IgD-negative memory B cell (primary cell): ENCODE results near the gene CCR8. TPM values are rescaled to one million over a fixed set of nuclear protein-coding genes. Genes with fewer than 3 reads are reported as not detected.

Experiments
- H3K27ac Mint-ChIP-seq, 3 donors: one replicate each; pipeline ENCODE4 v1.8.0; 2020 to 2022; ENCODE audit warnings: mild to moderate bottlenecking in 3 of 3, mixed read lengths in 3 of 3, moderate library complexity in 1 of 3
- H3K27me3 Mint-ChIP-seq: one replicate; pipeline ENCODE4 v1.8.0; 2021; ENCODE audit warnings: mixed read lengths
- H3K36me3 Mint-ChIP-seq: one replicate; pipeline ENCODE4 v1.8.0; 2020; ENCODE audit warnings: mild to moderate bottlenecking, mixed read lengths
- H3K4me1 Mint-ChIP-seq, 3 donors: one replicate each; pipeline ENCODE4 v1.8.0; 2020 to 2022; ENCODE audit warnings: mixed read lengths in 3 of 3, mild to moderate bottlenecking in 1 of 3
- H3K4me3 Mint-ChIP-seq, 4 donors: one replicate each; pipeline ENCODE4 v1.8.0; 2020 to 2022; ENCODE audit warnings: mild to moderate bottlenecking in 4 of 4, mixed read lengths in 4 of 4, moderate library complexity in 3 of 4
- H3K9me3 Mint-ChIP-seq, 3 donors: one replicate each; pipeline ENCODE4 v1.8.0; 2020 to 2021; ENCODE audit warnings: mixed read lengths in 3 of 3, mild to moderate bottlenecking in 1 of 3
- polyA plus RNA-seq: library from polyadenylated mRNA; unstranded; fragments of 300-500 nt; fragmentation: Illumina TruSeq; gene quantifications from one replicate; pipeline ENCODE4 v1.2.3, GENCODE V29; 2021

The CCR8 gene, protein sequence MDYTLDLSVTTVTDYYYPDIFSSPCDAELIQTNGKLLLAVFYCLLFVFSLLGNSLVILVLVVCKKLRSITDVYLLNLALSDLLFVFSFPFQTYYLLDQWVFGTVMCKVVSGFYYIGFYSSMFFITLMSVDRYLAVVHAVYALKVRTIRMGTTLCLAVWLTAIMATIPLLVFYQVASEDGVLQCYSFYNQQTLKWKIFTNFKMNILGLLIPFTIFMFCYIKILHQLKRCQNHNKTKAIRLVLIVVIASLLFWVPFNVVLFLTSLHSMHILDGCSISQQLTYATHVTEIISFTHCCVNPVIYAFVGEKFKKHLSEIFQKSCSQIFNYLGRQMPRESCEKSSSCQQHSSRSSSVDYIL
- not detected for polyA plus RNA-seq

DNA sequence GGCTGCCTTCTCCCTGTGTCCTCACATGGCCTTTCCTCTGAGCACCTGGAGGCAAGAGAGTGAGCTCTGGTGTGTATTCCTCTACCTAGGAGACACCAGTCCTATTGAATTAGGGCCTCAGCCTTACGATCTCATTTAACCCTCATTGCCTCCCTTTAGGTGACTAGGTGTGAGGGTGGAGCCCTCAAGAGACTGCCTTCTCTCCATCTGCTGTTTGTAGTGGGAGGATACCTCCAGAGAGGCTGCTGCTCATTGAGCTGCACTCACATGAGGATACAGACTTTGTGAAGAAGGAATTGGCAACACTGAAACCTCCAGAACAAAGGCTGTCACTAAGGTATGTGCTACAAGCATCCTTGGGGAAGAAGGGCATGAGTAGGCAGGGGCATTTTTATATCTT is at the start of gene CCR8:
TSS of gene CCR8 (plus strand) at position 217 of the 400 bp plus-strand sequence. CDS start 2,623 bp downstream, outside the sequence.
- Mint-ChIP-seq H3K4me1 (peaks cover 0 to 8% (median 4%) of the 10 kb centered on the region in 3 donors), H3K9me3 (no peaks in the 10 kb centered on the region), H3K36me3 (no peaks in the 10 kb centered on the region), H3K27ac (peak within 1 kb of the TSS in 1 of 3 donors; percentile 27), H3K27me3 (peaks cover 2% of the 10 kb centered on the region), H3K4me3 (no peak within 1 kb of the TSS)

GRCh38 chr3:39279745-39280517 is 49.6 kb upstream of the CCR8 start, which contains the start of gene CX3CR1:
Gene CX3CR1 (minus strand): TSS chr3:39280036. CDS start chr3:39266509, 13,527 bp downstream.
- Mint-ChIP-seq H3K36me3 (peaks cover 2% of the 10 kb centered on the region), H3K9me3 (no peaks in the 10 kb centered on the region), H3K27ac (peak within 1 kb of the TSS in 1 of 3 donors; percentile 71), H3K4me1 (peaks cover 16 to 30% (median 23%) of the 10 kb centered on the region in 3 donors), H3K4me3 (peak within 1 kb of the TSS in 2 of 4 donors; percentile 65 to 91), H3K27me3 (no peaks in the 10 kb centered on the region)

DNA sequence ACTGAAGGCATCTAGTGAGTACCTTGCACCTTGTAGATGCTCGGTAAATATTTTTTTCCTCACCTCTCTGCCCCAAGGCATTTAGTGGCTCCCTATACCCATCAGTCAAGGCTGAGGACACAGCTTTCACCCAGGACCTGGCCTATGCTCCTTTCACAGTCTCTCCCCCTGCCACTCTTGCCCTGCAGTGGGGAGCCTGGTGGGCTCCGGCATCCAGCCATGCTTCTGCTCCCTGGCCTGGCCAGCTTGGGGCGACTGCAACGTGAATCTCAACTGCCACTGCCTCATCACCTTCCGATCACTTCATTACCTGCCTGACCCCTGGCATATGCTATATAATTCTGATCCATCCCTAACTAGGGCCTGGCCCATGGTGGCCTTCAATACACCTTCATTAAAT is 48.9 kb upstream of the CCR8 start:
- Mint-ChIP-seq H3K27me3 (no peaks in the 10 kb centered on the region), H3K4me1 (peaks cover 16 to 30% (median 17%) of the 10 kb centered on the region in 3 donors), H3K36me3 (peaks cover 2% of the 10 kb centered on the region), H3K4me3 (peak overlapping the region in 2 of 4 donors; percentile 65 to 91), H3K9me3 (no peaks in the 10 kb centered on the region), H3K27ac (peak overlapping the region in 1 of 3 donors; percentile 71)

DNA sequence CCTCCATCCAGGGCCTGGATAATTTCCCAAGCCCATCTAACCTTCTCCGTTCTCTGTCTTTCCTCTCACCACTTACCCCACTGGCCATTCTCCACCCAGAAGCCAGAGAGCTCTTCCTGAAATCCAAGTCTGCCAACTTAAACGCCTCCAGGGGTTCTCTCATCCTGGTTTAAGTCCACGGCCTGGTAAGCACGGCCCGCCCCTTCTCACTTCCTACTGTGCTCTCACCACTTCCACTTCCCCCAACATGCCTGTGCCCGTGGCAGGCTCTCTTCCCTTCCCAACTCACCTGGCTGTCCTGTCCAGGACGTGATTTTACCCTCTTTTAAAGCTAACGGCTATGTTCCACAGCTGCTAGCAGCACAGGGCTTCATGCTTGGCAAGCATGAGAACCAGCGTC is 48.0 kb upstream of the CCR8 start:
- no peak overlapping the region for H3K27ac Mint-ChIP-seq
- H3K27me3 Mint-ChIP-seq: no peaks in the 10 kb centered on the region
- H3K4me1 Mint-ChIP-seq: peaks cover 16 to 30% (median 16%) of the 10 kb centered on the region in 3 donors
- peaks cover 2% of the 10 kb centered on the region for H3K36me3 Mint-ChIP-seq
- H3K9me3 Mint-ChIP-seq: no peaks in the 10 kb centered on the region
- H3K4me3 Mint-ChIP-seq: peak overlapping the region in 2 of 4 donors; percentile 80 to 91

DNA sequence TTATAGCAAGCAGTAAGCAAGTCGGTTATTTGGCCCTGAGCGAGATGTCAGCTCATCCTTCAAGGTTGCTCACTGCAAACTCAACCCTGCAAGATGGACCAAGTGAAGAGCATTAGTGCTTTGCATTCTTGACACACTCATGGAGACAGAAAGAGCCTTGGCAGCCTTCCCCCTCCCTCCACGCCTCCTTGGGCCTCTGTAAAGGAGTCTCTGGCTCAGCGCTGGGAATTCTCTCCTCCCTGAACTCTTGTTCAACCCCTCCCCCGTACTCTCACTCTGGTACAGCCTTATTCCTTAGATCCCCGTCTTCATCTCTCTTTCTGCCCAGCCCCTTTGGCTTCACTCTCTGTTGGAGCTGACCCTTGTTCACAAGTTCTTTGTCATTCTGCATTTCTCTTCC is 47.5 kb upstream of the CCR8 start:
- Mint-ChIP-seq H3K4me1 (peaks cover 16 to 30% (median 16%) of the 10 kb centered on the region in 3 donors), H3K9me3 (no peaks in the 10 kb centered on the region), H3K36me3 (peaks cover 2% of the 10 kb centered on the region), H3K27ac (peak overlapping the region in 1 of 3 donors; percentile 56), H3K4me3 (peak overlapping the region in 1 of 4 donors; percentile 91), H3K27me3 (no peaks in the 10 kb centered on the region)

- Mint-ChIP-seq H3K4me1 (peaks cover 25 to 40% (median 26%) of the 10 kb centered on the region in 3 donors), H3K27me3 (peaks cover 1% of the 10 kb centered on the region), H3K9me3 (no peaks in the 10 kb centered on the region), H3K36me3 (peaks cover 2% of the 10 kb centered on the region), H3K4me3 (peak overlapping the region in 1 of 4 donors; percentile 24), H3K27ac (no peak overlapping the region)
Observed at GRCh38 chr3:39284457-39284881, 45.0 kb upstream of the CCR8 start.

GRCh38 chr3:39285332-39285731 is 44.2 kb upstream of the CCR8 start:
- H3K4me1 Mint-ChIP-seq: peaks cover 25 to 39% (median 26%) of the 10 kb centered on the region in 3 donors
- H3K9me3 Mint-ChIP-seq: no peaks in the 10 kb centered on the region
- H3K4me3 Mint-ChIP-seq: no peak overlapping the region
- peaks cover 1% of the 10 kb centered on the region for H3K27me3 Mint-ChIP-seq
- no peak overlapping the region for H3K27ac Mint-ChIP-seq
- peaks cover 2% of the 10 kb centered on the region for H3K36me3 Mint-ChIP-seq

- Mint-ChIP-seq H3K4me1 (peaks cover 19 to 27% (median 24%) of the 10 kb centered on the region in 3 donors), H3K27ac (no peak overlapping the region), H3K4me3 (no peak overlapping the region), H3K27me3 (peaks cover 1% of the 10 kb centered on the region), H3K9me3 (no peaks in the 10 kb centered on the region), H3K36me3 (no peaks in the 10 kb centered on the region)
Observed at GRCh38 chr3:39286771-39287170, 42.7 kb upstream of the CCR8 start.

GRCh38 chr3:39287216-39288164 is 42.0 kb upstream of the CCR8 start:
- Mint-ChIP-seq H3K4me1 (peaks cover 15 to 25% (median 23%) of the 10 kb centered on the region in 3 donors), H3K4me3 (no peak overlapping the region), H3K9me3 (no peaks in the 10 kb centered on the region), H3K36me3 (no peaks in the 10 kb centered on the region), H3K27ac (no peak overlapping the region), H3K27me3 (peaks cover 1% of the 10 kb centered on the region)

DNA sequence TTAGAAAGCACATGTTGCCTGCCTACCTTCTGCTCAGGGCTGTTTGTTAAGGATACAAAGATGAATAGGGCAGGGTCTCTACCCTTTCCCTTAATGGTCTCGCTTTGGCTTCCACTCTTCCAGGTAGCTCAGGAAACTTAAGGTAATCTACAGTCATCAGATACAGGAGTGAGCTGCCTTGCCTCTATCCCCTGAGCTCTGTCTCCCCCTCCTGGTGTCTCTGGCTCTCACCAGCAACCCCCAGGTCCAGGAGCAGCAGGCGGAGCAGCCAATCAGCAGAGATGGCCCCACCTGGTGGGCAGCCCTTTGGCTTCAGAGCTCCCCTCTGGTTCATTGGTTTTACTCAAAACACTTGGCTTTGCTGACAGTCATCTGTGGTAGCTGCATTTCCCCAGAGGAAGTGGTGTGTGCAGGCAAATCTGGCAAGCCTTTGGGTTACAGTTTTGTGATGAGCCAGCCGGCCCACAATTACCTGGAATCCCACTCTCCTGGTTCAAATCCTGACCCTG is 41.2 kb upstream of the CCR8 start:
- peaks cover 1% of the 10 kb centered on the region for H3K27me3 Mint-ChIP-seq
- peaks cover 12 to 22% (median 21%) of the 10 kb centered on the region in 3 donors for H3K4me1 Mint-ChIP-seq
- peak overlapping the region in 1 of 3 donors; percentile 67 for H3K27ac Mint-ChIP-seq
- no peaks in the 10 kb centered on the region for H3K9me3 Mint-ChIP-seq
- H3K36me3 Mint-ChIP-seq: no peaks in the 10 kb centered on the region
- H3K4me3 Mint-ChIP-seq: peak overlapping the region in 2 of 4 donors; percentile 54 to 78

DNA sequence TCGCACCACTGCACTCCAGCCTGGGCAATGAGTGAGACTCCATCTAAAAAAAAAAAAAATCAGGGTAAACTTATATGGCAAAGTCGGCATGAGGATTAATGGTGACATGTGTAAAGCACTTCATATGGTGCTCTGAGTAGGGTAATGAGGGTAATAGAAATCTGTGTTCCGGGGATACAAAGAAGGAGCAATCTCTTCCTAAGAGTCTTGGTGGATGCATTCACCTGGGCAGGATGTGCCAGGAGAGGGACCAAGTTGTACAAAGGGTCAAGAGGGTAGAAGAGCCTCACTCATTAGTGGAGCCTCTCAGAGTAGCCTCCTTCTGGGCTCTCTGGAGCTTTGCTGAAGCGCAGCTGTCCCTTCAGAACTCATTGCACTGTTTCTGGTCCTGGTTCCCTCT is 40.4 kb upstream of the CCR8 start:
- no peaks in the 10 kb centered on the region for H3K9me3 Mint-ChIP-seq
- no peaks in the 10 kb centered on the region for H3K36me3 Mint-ChIP-seq
- H3K4me3 Mint-ChIP-seq: peak overlapping the region in 2 of 4 donors; percentile 54 to 78
- H3K4me1 Mint-ChIP-seq: peaks cover 12 to 22% (median 21%) of the 10 kb centered on the region in 3 donors
- peak overlapping the region in 2 of 3 donors; percentile 1 to 67 for H3K27ac Mint-ChIP-seq
- peaks cover 1% of the 10 kb centered on the region for H3K27me3 Mint-ChIP-seq

DNA sequence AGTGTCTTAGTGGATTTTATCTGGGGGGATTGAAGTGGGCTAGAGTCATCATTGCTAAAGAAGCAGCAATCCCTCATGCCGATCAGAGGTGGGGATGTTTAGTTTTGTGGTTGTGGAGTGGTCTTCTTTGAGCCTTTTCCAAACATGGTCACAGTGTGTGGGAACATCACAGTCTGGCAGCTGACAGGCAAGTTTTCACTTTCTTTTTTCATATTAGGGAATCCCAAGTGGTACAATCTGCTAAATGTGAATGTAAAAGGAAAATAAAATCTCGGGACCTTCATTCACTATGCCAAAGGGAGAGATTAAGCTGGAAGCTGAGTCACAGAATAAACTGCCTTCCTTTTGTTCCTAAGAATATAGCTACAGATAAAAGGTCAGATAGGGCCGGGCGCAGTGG is 39.3 kb upstream of the CCR8 start:
- no peaks in the 10 kb centered on the region for H3K9me3 Mint-ChIP-seq
- no peak overlapping the region for H3K4me3 Mint-ChIP-seq
- H3K4me1 Mint-ChIP-seq: peaks cover 10 to 21% (median 17%) of the 10 kb centered on the region in 3 donors
- H3K36me3 Mint-ChIP-seq: no peaks in the 10 kb centered on the region
- peaks cover 1% of the 10 kb centered on the region for H3K27me3 Mint-ChIP-seq
- H3K27ac Mint-ChIP-seq: no peak overlapping the region

DNA sequence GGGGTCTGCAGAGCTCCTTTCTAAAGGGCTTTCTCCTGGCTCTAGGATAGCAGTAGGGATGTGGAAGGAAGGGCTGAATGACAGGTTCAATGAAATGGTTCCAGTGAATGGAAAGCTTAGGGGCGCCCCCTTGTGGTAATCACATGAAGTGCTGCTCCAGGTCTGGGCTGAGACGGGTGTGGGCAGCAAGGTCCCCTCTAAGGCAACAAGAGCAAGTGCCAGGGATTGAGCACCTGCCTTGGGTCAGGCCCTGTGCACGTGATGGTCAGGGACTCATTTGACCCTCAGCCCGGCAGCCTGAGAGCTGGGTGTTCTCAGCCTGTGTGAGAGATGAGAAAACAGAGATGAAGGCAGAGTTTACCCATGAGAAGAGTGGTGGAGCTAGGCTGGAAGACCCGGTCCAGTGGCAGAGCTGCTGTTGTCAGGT is 37.6 kb upstream of the CCR8 start:
- H3K9me3 Mint-ChIP-seq: no peaks in the 10 kb centered on the region
- H3K4me1 Mint-ChIP-seq: peaks cover 10 to 21% (median 17%) of the 10 kb centered on the region in 3 donors
- H3K27ac Mint-ChIP-seq: peak overlapping the region in 1 of 3 donors; percentile 48
- no peaks in the 10 kb centered on the region for H3K36me3 Mint-ChIP-seq
- peaks cover 1% of the 10 kb centered on the region for H3K27me3 Mint-ChIP-seq
- no peak overlapping the region for H3K4me3 Mint-ChIP-seq

GRCh38 chr3:39292961-39293360 is 36.5 kb upstream of the CCR8 start:
- H3K4me3 Mint-ChIP-seq: no peak overlapping the region
- H3K36me3 Mint-ChIP-seq: no peaks in the 10 kb centered on the region
- no peak overlapping the region for H3K27ac Mint-ChIP-seq
- H3K4me1 Mint-ChIP-seq: peaks cover 10 to 21% (median 17%) of the 10 kb centered on the region in 3 donors
- H3K27me3 Mint-ChIP-seq: peaks cover 1% of the 10 kb centered on the region
- no peaks in the 10 kb centered on the region for H3K9me3 Mint-ChIP-seq
